LNCaP clone FGC (cell line): ENCODE data around the gene PKP4.

ENCODE experiments used
- DNase-seq: peaks from one replicate; pipeline ENCODE4 v3.0.0-alpha.2; 2011; ENCODE audit warnings: low read depth
- H3K4me3 ChIP-seq: 2 replicates; pipeline ENCODE4 v1.5.1; 2011; ENCODE audit warnings: mild to moderate bottlenecking, low read depth, low read length, control low read depth
- CTCF ChIP-seq: IDR thresholded peaks from 2 replicates; pipeline ENCODE4 v1.5.1; 2012; ENCODE audit warnings: mild to moderate bottlenecking; ENCODE audit not compliant: control insufficient read depth, insufficient read depth; ENCODE audit errors: extremely low read depth

Gene PKP4

DNA sequence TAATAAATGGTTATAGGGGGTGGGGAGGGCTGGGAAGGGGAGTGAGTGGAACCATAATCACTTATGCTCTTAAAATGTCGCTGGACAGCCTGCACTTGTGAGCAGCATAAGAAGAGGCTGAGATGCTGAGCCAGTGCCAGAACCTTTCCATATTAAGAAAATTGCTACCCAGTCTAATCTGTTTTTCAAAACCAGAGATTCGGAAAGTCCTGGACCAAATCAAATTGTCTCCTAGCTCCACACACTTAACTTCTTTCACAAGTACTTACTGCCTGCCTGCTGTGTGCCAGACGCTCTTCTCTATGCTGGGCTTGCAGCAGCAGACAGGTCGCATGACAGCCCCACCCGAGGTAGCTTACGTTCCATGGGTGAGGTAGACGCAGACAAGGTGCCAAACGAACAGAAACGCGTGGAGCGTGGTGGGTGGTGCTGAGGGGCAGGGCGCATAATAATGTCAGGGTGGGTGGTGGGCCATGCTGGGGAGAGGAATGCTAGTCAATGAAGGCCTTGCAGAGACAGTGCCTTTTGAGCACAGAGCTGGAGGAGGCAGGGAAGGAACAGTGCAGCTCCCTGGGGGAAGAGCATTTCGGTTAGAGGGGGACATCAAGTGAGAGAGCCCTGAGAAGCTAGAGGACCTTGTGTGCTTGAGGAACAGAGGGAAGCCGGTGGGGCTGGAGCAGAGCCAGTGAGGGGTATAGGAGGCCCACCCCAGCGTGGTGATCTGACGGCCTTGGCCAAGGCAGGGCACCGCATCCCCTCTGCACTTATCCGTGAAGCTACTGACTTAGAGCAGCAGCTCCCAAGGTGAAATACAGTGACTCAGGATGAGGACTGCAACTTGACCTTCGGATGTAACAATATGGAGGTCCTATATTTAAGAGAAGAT, 214.9 kb downstream of the PKP4 start:
- TF ChIP-seq CTCF, result no peak
- DNase-seq, result no peak
- H3K4me3 ChIP-seq, result no peak overlapping the region

GRCh38 chr2:158676295-158676694, 219.5 kb downstream of the PKP4 start:
- TF ChIP-seq CTCF, result no peak
- DNase-seq, result no peak
- H3K4me3 ChIP-seq, result no peak overlapping the region

GRCh38 chr2:158676696-158677095, 219.9 kb downstream of the PKP4 start:
- no peak for TF ChIP-seq CTCF
- no peak overlapping the region for H3K4me3 ChIP-seq

DNA sequence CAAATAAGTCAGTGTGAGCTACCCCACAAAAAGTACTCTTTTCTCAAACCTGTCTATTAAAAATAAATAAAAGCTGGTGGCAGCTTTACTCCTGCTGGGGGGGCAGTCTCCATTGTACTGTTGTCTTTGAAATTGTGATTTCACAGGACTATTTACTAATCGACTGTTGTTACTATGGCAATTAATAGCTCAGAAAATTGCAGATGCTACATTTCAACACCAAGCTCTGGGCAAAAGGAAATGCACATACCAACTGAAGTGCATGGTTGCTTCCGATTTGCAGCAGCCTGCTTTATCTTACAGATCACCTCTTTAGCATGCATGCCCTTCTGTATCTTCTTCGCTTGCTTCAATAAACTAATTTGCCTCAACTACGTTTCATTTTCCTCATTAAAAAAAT, 220.8 kb downstream of the PKP4 start:
- DNase-seq, result no peak
- TF ChIP-seq CTCF, result no peak
- no peak overlapping the region for H3K4me3 ChIP-seq

More at GRCh38 chr2:158676696-158677095, 219.9 kb downstream of the PKP4 start:
- DNase-seq, result no peak

- no peak for DNase-seq
- no peak overlapping the region for H3K4me3 ChIP-seq
Measured at GRCh38 chr2:158681816-158682215, 225.1 kb downstream of the PKP4 start.

GRCh38 chr2:158685646-158686045, 228.9 kb downstream of the PKP4 start:
- no peak for DNase-seq
- no peak overlapping the region for H3K4me3 ChIP-seq
- TF ChIP-seq CTCF, result no peak

More at GRCh38 chr2:158681816-158682215, 225.1 kb downstream of the PKP4 start:
- no peak for TF ChIP-seq CTCF
